GM12872 (cell line): ENCODE data around the gene TRAK2.

Source experiments
- TF ChIP-seq, protein P1 (sequence below): IDR thresholded peaks from 3 replicates; pipeline ENCODE4 v1.5.1; 2011; ENCODE audit warnings: low read depth, mild to moderate bottlenecking, low read length, moderate library complexity; ENCODE audit not compliant: insufficient read depth

The TRAK2 gene

DNA sequence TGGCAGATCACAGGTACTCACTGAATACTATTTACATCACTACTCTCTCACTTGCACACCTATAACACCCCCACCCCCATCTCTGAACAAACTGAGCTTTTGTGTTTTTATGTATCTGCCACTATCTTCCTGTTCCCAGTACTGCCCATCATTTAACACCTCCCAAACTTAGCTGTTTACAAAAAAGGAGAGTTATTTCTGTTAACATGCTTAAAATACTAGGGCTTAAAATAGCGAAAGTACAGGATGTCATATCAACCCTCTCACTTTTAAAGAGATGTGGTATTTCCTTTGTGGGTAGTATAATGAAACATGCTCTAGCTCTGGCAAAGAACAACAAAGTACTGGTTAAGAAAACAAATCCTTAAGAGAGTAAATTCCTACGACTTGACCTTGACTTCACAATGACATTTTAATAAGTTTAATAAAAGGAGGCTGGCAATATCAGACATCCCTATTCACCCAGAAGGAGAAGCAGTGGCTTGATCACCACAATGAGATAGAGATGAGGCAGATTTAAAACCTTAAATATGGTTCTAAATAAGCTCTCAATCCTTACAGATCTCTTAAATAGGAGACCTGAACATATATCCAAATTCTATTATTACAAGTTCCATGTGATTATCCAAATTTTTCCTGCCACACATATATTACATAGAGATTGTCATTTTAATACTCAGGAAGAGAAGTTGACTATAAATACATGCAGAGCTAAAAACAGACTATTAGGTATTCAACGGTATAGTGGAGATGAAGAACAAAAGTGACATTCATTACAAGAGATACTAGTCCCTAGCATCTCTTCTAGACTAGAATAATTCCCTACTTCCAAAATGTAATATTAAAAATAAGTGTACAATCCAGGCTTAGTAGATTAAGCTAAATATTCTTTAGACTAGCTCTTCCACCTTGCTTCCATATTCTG is 36.9 kb downstream of the TRAK2 start:
- TF ChIP-seq, protein P1, sequence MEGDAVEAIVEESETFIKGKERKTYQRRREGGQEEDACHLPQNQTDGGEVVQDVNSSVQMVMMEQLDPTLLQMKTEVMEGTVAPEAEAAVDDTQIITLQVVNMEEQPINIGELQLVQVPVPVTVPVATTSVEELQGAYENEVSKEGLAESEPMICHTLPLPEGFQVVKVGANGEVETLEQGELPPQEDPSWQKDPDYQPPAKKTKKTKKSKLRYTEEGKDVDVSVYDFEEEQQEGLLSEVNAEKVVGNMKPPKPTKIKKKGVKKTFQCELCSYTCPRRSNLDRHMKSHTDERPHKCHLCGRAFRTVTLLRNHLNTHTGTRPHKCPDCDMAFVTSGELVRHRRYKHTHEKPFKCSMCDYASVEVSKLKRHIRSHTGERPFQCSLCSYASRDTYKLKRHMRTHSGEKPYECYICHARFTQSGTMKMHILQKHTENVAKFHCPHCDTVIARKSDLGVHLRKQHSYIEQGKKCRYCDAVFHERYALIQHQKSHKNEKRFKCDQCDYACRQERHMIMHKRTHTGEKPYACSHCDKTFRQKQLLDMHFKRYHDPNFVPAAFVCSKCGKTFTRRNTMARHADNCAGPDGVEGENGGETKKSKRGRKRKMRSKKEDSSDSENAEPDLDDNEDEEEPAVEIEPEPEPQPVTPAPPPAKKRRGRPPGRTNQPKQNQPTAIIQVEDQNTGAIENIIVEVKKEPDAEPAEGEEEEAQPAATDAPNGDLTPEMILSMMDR, result no peak

DNA sequence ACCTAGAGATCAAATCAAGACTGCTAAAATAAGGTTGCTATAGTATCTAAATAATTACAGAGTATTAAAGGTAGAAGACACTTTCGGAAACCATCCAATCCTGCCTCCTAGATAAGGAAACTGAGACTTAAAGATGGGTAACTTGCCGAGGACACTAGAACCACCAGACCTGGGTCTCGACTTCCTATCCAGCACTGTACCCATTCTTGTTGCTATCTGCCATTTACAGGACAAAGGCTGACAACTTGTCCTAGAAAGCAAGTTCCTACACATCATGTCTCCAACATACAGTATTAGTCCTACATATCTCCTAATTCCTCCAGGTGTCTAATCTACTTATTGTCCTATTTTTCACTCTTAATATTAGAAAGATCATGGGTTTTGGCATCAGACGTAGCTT is 37.7 kb downstream of the TRAK2 start:
- TF ChIP-seq, protein P1, result no peak

GRCh38 chr2:201413143-201413542 is 38.1 kb downstream of the TRAK2 start:
- TF ChIP-seq, protein P1, result no peak

DNA sequence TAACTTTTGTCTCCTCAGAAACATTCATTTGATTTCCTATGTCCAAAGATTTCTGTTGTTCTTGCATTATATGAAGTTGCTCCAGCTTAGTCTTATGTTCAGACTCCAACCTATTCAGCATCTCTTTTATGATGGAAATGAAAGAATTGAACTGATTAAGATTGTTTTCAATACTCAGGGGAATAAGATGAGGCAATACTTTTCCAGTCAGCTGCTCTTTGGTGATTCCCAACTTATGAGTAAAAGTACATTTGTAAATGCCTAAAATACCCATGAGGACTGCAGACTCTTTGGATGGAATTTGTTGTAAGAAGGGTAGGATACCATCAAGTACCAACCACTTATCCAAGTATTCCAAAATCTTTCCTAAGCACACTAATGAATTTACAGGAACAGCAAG is 39.8 kb downstream of the TRAK2 start:
- TF ChIP-seq, protein P1, result no peak

- TF ChIP-seq, protein P1, result no peak
These were observed 42.3 kb downstream of the TRAK2 start for GRCh38 chr2:201408931-201409330.

GRCh38 chr2:201407265-201407664 is 44.0 kb downstream of the TRAK2 start:
- TF ChIP-seq, protein P1, result no peak

DNA sequence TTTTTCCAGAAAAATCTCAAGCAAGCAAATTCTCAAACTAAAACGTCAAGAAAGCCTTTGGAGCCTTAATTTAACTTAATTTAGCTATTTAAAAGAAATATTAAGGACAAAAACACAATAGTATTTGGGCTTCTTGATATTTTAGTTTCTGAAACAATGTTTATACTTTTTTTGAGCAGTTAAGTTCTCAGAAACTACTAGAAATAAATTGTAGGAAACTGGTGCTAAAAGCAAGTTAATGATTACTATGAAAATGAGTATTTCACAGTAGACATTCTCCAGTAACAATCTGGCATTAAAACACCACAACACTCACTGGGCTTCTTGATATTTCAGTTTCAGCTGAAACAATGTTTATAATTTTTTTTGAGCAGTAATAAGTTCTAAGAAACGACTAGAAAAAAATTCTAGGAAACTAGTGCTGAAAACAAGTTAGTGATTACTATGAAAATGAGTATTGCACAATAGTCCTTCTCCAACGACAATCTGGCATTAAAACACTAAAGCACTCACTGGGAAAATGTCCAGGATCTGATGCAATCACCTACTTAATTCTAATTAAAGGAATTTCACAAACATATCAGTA is 45.1 kb downstream of the TRAK2 start:
- TF ChIP-seq, protein P1, result no peak
